ENCODE data around the gene ACTN1. TPM values are rescaled to one million over a fixed set of nuclear protein-coding genes. Genes with fewer than 3 reads are reported as not detected.
"Not testable (repeated sequence)": the region's sequence is repeated elsewhere in the genome, so short reads cannot be mapped to it uniquely, and the experiment has no call there.

Gene ACTN1
- total and polyA plus RNA-seq, 2 of the 8 experiments (the other 6 are each of a cell fraction or from before 2014, with no cell fraction given), result 236 to 262 TPM

GRCh38 chr14:69022093-69022492 is 43.0 kb upstream of the ACTN1 start:
- CTCF ChIA-PET (ENCODE audit: partially characterized antibody), result interaction anchor here (1.3 kb wide), 1 partner anchor 9 kb away, joined by 3 read pairs; no protein-coding TSS in a partner anchor
- H4K8ac ChIP-seq (ENCODE audit: extremely low read depth, insufficient read depth, low read length); H3K23me2 ChIP-seq (ENCODE audit: low read depth, low read length); H3K27me3 ChIP-seq (replicated peaks in 1 of 4; ENCODE audit: control insufficient read depth in 3 of 4, extremely low read depth in 1 of 4, insufficient read depth in 3 of 4, low read length in 3 of 4); H4K20me1 ChIP-seq (replicated peaks in 1 of 2; ENCODE audit: control insufficient read depth in 1 of 2, insufficient read depth in 2 of 2, low read length in 2 of 2); H3K18ac ChIP-seq (ENCODE audit: extremely low read depth, low read length); H2BK120ac ChIP-seq (replicated peaks; ENCODE audit: low read depth, low read length); H4K5ac ChIP-seq (ENCODE audit: insufficient read length, low read depth, low read length); H3K14ac ChIP-seq (ENCODE audit: insufficient read length); H2AK5ac ChIP-seq (ENCODE audit: low read depth, low read length); H3K56ac ChIP-seq (replicated peaks; ENCODE audit: insufficient read length, low read depth, low read length); FAIRE-seq; H2AFZ ChIP-seq (ENCODE audit: low read length); H3K79me2 ChIP-seq (ENCODE audit: control insufficient read depth in 1 of 2, insufficient read depth in 2 of 2, low read length in 2 of 2); POLR2A ChIA-PET (ENCODE audit: partially characterized antibody); H2BK15ac ChIP-seq (ENCODE audit: low read length); H3K23ac ChIP-seq (ENCODE audit: insufficient read length); H3K9me3 ChIP-seq (ENCODE audit: insufficient read depth in 2 of 2, low read depth in 1 of 2, low read length in 1 of 2); H3K79me1 ChIP-seq (ENCODE audit: low read depth, low read length); H3K9ac ChIP-seq (replicated peaks in 1 of 4; ENCODE audit: extremely low read depth in 1 of 4, low read depth in 3 of 4, low read length in 3 of 4); H2BK20ac ChIP-seq (ENCODE audit: low read length); H3K27ac ChIP-seq (ENCODE audit: low read depth, low read length); H2BK12ac ChIP-seq (ENCODE audit: low read depth, low read length); H3K4me1 ChIP-seq (replicated peaks in 1 of 4; ENCODE audit: control insufficient read depth in 3 of 4, insufficient read depth in 4 of 4, low read length in 3 of 4); H3K4me3 ChIP-seq (ENCODE audit: extremely low read depth in 1 of 4, insufficient read depth in 2 of 4, low read depth in 3 of 4, low read length in 4 of 4); DNase-seq (ENCODE audit: low read depth in 1 of 2, low spot score in 2 of 2); H3K4me2 ChIP-seq (ENCODE audit: insufficient read depth in 1 of 2, low read depth in 2 of 2, low read length in 2 of 2); H3K36me3 ChIP-seq (ENCODE audit: control insufficient read depth in 2 of 4, insufficient read depth in 4 of 4, low read length in 3 of 4); H3K4ac ChIP-seq (replicated peaks; ENCODE audit: insufficient read length, low read depth, low read length); H4K91ac ChIP-seq (replicated peaks; ENCODE audit: insufficient read length, low read length); H2BK5ac ChIP-seq (ENCODE audit: low read depth, low read length): not testable (repeated sequence)
- 97% methylated on average over 8 of the region's 8 CpGs; no CpG with 5 or more reads in 1 of the 2 experiments for WGBS, 2 experiments (ENCODE audit: extremely low coverage in 1 of 2, insufficient coverage in 1 of 2, insufficient read length in 1 of 2, insufficient replicate concordance in 2 of 2, low coverage in 1 of 2, low lambda C conversion rate in 2 of 2, missing lambda C conversion rate in 1 of 2)

All from H1 (cell line).